ENCODE measurements around the gene IL1R2.
"Not testable (repeated sequence)": the region's sequence is repeated elsewhere in the genome, so short reads cannot be mapped to it uniquely, and the experiment has no call there.

IL1R2 gene

DNA sequence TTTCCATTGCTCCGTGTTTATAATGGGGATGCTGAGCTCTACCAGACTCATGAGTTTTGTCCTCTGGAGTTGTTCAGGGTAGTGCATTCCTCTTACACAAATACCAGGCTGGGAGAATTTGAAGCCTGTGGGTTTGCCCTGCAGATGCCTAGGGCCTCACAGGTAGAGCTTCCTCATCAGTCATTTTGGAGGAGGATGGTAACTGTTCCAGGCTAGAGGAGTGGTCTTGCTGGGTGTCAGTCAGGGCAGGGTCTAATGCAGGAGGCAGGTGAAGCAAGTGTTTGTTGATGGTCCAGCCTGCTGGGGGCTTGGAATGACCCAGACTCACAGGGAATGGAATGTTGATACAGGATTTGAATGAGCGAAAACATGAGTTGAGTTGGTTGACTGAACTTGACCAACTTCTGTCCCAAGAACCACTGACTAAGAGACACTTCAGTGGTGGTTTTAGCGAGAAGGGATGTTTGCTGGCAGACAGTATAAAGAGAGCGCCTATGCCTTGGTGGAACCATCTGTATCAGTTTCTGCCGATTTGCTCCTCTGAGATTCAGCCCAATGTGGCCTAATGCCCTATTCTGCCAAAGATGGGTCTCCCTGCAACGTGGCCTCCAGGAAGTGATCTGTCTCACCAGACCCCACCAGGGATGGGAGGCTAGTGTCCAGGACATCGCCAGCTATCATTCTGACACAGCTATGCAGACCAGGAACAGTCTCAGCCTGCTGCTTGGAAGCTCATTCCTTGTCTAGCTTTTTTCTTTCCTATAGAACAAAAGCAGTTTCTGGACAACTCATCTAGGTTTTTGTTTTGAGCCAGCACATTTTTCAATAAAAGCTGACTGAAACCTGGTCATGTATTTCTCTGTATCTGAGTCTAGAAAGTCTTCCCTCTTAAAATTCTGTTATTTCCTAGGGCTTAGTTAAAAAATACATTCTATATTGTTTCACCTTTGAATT, 9.3 kb downstream of the IL1R2 start:
- DNase-seq = no peak

DNA sequence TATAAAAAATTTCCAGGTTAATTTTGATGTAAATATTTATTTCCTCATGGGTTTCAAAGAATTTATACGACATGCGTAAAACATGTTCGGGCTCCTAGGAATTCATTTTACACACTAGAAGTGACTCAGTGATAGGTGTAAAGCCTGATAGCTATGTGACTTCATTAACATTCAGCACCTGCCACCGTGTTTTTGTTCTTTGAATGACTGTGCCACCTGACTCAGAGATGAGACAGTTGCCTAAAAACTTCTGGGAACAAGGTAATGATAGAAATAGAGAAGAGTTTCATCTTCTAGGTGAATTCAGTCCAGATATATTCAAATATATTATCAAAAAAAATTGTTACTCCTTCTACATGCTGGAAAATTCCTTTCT, 10.0 kb downstream of the IL1R2 start:
- DNase-seq = no peak

DNA sequence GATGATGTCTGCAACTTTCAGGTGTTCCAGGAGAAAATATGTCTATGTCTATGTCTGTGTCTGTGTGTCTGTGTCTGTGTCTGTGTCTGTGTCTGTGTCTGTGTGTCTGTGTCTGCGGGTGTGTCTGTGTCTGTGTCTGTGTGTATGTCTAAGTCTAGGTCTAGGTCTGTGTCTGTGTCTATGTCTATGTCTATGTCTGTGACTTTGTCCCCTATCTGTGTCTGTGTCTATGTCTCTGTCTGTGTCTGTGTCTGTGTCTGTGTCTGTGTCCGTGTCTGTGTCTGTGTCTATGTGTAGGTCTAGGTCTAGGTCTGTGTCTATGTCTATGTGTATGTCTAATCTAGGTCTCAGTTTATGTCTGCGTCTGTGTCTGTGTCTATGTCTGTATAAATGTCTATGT, 10.5 kb downstream of the IL1R2 start:
- no peak for DNase-seq

DNA sequence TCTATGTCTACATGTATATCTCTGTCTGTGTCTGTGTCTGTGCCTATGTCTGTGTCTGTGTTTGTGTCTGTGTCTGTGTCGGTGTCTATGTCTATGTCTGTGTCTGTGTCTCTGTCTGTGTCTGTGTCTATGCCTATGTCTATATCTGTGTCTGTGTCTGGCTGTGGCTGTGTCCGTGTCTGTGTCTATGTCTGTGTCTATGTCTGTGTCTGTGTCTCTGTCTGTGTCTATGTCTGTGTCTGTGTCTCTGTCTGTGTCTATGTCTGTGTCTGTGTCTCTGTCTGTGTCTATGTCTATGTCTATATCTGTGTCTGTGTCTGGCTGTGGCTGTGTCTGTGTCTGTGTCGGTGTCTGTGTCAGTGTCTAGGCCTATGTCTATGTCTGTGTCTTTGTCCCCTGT, 11.1 kb downstream of the IL1R2 start:
- DNase-seq = not testable (repeated sequence)

DNA sequence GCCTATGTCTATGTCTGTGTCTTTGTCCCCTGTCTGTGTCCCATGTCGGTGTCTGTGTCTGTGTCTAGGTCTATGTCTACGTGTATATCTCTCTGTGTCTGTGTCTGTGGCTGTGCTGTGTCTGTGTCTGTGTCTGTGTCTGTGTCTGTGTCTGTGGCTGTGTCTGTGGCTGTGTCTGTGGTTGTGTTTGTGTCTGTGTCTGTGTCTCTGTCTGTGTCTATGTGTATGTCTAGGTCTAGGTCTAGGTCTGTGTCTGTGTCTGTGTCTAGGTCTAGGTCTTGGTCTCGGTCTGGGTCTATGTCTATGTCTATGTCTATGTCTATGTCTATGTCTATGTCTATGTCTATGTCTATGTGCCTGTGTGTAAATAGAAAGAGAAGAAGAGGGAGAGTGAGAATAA, 11.9 kb downstream of the IL1R2 start:
- no peak for DNase-seq

DNA sequence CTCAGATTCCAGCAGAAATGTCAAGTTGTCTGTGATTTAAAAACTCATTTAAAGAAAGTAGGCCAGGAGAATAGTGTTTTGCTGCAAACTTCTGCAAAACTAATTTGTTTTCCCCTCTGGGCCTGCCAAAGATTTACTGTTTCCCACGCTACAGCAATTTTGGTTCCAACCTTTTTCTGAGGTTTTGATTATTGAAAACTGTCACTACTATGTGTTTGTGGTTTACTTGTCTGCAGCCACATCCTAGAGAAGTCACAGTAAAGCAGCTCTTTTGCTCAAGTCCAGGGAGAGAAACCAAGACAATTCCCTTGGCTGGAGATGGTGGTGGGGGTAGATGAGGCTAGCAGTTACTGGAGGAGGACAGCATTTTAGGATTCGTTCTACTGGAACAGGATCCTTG, 12.8 kb downstream of the IL1R2 start:
- DNase-seq = no peak

DNA sequence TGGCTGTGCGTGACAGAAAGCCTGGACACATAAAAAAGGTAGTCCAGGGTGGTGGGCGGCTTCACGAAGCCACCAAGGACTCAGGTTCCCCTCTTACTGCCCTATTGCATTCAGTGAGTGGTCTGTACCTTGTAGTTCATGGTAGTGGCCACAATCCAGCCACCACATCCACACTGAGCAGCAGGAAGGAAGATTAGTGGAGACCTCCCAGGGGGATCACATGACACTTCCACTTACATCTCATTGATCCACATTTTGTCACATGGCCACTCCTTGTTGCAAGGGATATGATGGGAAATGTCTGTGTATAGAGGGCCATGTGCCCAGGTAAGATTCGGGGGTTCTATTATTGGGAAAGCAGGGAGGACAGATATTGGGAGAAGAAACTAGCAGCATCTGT, 13.7 kb downstream of the IL1R2 start:
- DNase-seq = no peak

DNA sequence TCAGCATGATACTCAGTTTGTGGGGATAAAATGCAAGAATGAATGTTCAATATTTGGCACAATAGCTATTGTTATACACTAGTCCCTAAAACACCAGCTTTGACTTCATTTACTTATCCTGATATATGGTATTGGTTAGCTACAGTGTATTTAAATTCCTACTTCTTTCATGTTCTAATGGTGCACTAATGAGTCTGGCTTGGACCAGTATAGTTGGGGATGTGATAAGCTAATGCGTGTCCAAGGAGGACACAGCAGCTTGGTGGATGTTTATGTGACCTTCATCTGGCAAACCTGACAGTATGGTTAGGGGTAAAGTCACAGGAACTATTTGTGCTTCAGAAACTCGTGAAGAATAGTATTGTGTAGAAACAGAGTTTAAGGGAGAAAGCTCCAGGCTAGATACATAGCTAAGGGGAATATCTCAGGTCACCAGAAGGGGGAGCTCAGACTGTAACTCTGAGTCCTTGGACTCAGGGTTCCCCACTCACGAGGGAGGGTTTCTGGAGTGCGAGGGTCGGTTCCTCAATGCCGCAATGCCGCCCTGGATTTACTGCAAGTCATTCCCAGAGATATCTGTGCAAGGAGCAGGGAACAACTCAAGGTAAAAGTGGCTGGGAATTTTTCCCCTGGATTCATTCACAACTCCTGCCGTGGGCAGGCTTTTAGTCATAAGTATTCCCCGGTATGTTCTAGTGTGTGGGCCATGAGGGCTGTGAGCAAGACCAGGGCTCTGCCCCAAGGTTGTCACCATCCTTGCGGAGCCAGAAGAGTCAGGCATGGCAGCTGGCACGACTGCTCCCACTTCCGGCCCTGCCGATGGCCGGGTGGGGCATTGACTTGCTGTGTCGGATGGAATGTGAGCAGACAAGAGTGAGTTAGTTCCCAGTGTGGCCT, 14.5 kb downstream of the IL1R2 start:
- peak; percentile 3 for DNase-seq

DNA sequence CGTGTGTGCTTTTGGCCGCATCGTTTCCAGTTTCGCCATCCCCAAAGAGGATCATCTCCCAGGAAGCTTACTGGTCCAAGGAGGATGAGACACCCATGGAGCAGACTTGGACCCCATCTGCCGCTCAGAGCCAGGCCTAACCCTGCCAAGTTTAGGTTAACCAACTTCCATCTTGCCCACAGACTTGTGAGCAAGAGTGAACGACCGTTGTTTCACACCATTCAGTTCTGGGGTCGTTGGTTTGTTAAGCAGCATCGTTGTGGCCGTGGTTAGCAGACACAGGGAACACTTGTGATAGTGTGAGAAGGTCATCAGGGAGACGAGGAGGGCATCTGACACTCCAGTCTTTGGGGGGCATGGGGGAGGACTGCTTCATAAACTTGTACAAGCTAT, 15.1 kb downstream of the IL1R2 start:
- no peak for DNase-seq

DNA sequence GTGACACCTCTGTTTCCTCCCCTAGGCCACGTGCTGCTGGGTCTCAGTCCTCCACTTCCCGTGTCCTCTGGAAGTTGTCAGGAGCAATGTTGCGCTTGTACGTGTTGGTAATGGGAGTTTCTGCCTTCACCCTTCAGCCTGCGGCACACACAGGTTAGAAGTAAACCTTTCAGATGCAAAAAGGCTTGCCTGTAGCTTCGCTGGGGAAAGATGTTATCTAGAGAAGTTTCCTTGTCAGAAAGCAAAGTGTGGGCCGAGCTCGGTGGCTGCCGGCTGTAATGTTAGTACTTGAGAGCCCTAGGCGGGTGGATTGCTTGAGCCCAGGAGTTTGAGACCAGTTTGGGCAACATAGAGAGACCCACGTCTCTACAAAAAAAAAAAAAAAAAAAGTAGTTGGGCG, 16.7 kb downstream of the IL1R2 start:
- DNase-seq = no peak

DNA sequence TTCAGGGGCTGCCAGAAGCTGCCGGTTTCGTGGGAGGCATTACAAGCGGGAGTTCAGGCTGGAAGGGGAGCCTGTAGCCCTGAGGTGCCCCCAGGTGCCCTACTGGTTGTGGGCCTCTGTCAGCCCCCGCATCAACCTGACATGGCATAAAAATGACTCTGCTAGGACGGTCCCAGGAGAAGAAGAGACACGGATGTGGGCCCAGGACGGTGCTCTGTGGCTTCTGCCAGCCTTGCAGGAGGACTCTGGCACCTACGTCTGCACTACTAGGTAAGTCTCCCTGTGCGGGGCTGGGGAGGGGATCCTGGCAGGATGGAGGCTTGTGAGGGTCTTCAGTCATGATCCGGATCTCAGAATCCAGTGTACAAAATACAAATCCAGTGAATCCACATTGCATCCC, 17.8 kb downstream of the IL1R2 start:
- no peak for DNase-seq

DNA sequence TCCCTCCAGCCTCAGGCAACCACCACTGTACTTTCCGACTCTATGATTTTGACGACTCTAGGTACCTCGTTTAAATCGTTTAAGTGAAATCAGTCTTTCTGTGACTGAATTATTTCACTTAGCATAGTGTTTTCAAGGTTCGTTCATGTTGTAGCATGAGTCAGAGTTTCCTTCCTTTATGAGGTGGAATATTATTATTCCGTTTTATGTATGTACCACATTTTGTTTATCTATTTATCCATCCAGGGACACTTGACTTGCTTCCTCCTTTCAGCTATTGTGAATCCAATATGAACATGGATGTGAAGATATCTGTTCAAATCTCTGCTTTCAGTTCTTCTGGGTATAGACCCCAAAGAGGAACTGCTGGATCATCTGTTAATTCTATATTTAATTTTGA, 19.1 kb downstream of the IL1R2 start:
- DNase-seq = no peak

DNA sequence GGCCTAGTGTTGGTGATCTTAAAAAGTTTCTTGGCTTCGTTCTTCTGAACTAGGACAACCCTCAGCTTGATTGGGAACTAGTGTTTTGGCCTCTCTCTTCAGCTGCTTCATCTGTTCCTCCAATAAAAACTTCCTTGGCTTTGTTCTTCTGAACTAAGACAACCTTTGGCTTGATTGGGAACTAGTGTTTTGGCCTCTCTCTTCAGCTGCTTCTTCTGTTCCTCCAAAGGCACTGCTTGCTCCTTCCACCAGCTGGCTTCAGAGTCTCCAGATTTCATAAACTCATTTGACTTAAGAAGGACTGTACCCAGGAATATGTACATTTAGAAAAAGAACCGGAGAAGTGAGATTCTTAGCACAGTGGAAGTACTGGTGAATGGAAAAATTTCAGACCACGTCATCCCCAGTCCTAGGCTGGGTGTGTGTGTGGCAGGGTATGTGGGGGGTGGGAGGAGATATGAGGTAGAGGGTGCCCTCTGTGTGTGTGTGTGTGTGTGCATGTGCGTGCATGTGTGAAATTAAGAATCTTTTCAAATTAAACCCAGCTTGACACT, 20.4 kb downstream of the IL1R2 start:
- no peak for DNase-seq

DNA sequence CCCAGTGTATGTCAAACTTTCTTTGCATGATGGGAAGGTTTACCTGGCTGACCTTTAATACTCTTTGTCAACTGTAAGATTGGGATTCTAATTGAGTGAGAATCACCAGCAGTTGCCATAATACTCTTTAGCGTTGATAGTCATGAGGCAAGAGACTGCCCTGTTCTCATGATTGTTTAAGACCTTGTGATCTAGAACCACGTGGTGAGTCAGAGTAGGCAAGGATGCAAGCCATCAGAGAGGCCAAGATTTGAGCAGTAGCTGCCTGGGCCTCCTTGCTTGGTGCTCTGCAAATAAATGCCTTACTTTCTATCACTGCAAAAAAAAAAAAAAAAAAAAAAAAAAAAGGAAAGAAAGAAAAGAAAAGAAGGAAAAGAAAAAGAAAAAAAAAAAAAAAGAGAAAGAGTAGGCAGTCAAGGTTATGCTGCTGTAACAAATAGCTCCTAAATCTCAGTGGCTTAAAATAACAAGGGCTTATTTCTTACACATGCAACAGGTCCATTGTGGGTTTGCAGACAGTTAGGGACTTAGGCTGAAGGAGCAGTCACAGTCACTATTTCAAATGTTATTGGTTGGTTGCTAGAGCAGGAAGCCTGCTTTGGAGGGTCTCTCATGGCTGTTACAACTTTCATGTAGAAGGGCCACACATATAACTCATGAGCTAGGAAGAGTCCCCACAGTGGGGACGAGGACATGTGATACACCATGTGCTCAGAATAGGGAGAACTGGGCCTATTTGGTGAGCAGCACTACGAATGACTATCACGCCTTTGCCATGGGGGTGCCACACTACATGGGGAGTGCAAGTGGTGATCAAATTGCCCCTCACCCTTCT, 21.7 kb downstream of the IL1R2 start:
- no peak for DNase-seq

DNA sequence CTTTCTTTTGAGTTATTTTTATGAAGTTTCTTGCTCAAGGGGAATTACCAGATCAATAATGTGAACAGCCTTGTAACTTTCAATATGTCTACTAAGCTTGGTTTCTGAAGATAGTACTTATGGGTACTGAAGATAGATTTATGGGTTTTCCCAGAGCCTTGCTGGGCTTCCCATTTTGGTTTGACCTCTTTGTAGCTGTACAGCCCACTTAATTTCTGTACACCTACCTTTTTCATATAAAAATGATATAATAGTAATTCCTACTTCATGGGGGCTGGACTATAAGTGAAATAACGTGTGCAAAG, 22.2 kb downstream of the IL1R2 start:
- DNase-seq = no peak

DNA sequence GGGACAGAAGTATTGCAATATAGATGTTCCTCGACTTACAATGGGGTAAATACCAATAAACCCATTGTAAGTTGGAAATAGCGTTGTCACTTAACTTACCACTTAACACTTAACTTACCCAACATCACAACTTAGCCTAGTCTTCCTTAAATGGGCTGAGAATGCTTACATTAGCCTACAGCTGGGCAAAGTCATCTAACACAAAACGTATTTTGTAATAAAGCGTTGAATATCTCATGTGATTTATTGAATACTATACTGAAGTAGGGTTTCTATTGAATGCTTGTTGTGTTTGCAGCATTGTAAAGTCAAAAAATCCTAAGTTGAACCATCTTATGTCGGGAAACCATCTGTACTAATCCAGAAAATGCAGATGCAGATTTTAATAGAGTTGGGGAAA, 23.6 kb downstream of the IL1R2 start:
- no peak for DNase-seq

DNA sequence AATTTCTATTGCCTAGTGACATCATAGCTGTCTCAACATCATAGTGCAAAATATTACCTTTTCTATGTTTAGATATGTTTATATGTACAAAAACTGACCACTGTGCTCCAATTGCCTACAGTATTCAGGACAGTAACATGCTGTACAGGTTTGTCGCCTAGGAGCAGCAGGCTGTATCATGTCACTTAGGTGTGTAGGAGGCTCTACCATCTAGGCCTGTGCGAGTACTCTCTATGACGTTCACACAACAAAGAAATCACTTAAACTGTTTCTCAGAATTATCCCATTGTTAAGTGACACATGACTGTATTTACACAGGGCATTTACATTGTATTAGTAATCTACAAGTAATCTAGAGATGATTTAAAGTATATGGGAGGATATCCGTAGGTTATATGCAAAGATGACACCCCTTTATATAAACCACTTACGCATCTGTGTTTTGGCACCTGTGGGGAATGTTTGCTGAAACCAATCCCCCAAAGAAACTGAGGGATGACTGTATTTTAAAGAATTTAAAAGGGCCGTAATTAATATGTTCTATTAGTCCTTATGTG, 24.7 kb downstream of the IL1R2 start:
- no peak for DNase-seq

DNA sequence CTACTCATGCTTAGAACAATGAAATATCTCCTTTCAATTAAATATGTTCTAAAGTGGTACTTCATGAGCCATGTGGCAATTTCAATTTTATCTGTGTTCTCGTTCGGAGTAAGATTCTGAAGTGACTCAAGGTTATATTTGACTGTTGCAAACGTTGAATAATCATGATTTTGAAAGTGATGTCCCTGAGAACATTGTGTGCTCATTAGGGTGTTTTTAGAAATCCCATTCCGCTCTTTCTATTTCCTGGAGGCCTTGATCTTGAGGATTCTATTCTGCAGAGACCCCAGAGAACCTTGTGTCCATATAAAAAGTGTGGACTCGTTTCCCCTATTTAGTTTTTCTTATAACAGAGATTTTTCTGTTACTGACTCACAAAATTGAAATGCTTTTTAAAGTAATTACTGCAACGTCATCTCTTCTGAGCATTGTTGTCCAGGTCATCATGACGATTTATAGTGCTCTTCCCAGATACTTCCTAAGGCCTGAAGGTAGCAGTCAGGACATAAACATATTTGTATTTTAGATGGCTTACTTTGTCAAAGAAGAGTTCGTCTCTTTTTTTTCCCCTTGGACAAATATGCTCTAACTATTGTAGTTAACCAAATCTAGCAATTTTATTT, 27.2 kb downstream of the IL1R2 start:
- no peak for DNase-seq

DNA sequence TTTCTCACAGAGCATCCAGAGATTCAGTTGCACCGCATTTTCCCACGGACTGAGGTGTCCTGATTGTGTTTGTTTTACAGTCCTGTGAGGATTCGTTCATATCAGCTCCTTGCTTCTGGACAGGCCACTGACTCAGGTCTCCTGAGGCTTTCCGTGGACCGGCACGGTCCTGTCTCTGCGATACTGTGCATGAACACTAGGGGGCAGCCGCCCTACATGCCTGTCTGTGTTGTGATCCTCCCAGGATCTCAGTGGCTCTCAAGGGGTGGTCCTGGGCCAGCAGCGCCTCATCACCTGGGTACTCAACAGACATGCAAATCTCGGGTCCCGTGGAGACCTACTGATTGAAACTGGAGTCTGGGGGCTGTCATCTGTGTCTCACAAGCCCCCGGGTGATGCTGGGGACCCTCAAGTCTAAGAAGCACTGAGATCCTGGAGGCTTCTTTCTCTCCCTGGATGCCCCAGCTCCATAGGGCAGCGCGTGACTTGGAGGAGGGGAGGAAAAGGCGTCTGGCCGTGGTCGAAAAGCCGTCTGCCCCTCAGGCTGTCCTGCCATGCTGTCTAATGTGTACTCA, 28.9 kb downstream of the IL1R2 start:
- DNase-seq = peak; percentile 17

DNA sequence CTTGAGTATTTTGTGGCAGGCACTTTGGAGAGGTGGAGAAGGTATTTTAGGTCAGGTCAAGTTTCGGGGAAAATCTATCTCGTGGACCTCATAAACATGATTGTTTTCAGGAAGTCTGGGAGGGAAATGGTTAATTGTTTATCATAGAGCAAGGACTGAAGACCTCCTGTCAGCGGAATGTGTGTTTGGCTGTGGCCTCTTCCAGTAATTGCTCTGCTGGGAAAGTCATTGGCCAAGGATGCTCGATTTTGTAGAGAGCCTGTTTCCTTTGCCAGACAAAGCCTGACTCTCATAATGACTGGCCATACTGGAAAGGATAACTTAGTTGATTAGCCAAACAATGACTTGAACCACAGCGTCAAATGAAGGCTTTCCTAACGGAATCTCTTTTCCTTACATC, 30.0 kb downstream of the IL1R2 start:
- no peak for DNase-seq

DNA sequence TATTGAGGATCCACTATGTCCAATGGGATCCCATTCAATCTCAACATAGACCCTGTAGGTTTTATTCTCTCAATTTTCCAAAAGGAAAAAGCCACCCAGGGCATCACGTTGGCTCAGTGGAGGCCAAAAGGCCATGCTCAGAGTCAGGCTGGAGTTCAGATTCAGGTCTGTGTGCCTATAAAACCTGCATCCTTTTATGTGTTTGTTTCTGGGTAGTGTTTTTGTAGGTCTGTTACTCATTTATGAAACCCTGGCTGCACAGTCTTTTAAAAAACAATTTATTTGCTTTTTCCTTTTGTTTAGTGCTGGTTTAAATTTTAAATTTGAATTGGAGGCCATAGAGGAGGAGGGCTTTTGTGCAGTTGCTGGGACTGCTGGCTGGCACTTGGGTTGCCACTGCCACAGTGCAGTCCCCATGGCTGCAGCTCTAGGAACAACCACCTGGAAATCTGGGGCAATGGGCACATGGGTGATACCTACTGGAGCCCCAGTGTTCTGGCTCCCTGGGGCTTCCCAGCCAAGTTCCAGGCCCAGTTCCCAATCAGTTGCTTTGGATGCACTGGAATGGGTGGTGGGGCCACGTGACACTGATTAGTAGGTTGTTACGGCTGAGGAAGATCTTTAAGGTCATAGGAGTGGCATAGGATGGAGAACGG, 31.3 kb downstream of the IL1R2 start:
- DNase-seq = no peak

All from NCI-H510A (cell line).